Stimulated activated CD8-positive, alpha-beta memory T cell treated with anti-CD3 and anti-CD28 coated beads, Interleukin-2, amount 100 ng/mL, for 48 hours (primary cell): ENCODE results near the gene FRMPD4.
"Not testable (repeated sequence)": the region's sequence is repeated elsewhere in the genome, so short reads cannot be mapped to it uniquely, and the experiment has no call there.

Source experiments
- DNase-seq, 2 donors: peaks; one replicate each; pipeline ENCODE4 v3.0.0-alpha.2; 2020; ENCODE audit warnings: low read depth in 2 of 2

FRMPD4 gene

DNA sequence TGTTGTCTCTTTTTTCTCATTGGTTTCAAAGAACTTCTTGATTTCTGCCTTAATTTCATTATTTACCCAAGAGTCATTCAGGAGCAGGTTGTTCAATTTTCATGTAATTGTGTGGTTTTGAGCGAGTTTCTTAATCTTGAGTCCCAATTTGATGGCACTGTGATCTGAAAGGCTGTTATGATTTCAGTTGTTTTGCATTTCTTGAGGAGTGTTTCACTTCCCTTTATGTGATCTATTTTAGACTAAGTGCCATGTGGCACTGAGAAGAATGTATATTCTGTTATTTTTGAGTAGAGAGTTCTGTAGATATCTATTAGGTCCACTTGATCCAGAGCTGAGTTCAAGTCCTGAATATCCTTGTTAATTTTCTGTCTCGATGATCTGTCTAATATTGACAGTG is 377.1 kb downstream of the FRMPD4 start:
- DNase-seq, result not testable (repeated sequence)

DNA sequence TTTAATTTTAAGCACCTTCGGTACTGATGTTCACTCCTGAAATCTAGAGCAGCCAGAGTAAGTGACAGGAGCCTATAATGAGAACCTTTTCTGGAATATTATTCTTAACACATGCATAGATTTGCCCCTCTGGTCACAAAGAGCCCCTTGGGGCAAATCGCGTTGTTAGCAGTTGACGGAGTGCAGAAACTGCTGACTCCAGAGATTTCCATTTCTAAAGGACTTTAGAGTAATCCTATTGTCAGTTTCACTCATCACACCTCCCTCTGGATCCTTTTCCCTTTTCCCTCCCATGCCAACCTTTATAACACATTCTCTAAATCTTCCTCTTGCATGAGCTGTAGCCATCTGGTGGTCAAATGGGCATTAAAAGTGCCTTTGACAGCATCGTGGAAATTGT is 388.0 kb downstream of the FRMPD4 start:
- DNase-seq, result no peak

DNA sequence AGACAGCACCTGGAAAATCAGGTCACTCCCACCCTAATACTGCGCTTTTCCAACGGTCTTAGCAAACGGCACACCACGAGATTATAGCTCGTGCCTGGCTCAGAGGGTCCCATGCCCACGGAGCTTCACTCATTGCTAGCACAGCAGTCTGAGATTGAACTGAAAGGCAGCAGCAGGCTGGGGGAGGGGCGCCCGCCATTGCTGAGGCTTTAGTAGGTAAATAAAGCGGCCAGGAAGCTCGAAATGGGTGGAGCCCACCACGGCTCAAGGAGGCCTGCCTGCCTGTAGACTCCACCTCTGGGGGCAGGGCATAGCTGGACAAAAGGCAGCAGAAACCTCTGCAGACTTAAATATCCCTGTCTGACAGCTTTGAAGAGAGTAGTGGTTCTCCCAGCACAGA is 399.8 kb downstream of the FRMPD4 start:
- DNase-seq, result not testable (repeated sequence)

DNA sequence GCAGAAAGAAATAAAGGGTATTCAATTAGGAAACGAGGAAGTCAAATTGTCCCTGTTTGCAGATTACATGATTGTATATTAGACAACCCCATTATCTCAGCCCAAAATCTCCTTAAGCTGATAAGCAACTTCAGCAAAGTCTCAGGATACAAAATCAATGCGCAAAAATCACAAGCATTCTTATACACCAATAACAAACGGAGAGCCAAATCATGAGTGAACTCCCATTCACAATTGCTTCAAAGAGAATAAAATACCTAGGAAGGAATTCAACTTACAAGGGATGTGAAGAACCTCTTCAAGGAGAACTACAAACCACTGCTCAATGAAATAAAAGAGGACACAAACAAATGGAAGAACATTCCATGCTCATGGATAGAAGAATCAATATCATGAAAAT is 404.0 kb downstream of the FRMPD4 start:
- not testable (repeated sequence) for DNase-seq

DNA sequence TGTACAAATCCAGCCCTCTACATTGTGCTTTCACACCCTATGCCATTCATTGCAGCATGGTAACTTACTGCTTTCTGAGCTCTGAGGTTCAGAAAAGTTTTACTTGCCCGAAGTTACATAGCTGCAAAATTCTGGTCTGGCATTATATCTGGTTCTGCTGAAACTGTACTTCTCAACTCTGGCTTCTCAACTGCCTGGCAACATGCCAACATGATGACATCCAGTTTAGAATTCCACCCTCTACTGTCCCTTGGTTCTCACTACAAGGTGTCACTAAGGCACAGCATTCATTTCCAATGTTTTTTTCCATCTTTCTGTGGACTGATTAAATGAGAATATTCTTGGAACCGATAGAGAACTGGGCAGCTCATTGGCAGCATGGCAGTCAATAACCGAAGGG is 410.1 kb downstream of the FRMPD4 start:
- no peak for DNase-seq

DNA sequence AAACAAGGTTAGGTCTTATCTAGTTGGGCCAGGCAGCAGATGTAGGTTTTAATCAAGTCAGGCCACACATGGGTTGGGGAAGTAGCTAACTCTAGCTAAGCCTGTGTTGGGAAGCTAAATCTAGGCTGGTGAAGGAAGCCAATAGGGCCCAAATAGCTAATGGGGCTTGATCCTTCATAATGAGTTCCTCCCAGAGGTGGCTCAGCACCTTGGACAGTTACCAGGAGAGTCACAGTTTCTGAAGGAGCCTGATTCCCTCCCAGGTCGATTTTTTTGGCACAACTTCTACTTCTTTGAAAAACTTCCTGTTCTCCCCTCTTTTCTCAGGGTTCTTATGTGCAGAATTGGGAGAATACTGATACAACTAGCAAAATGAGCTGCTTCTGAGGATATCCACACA is 410.5 kb downstream of the FRMPD4 start:
- no peak for DNase-seq

DNA sequence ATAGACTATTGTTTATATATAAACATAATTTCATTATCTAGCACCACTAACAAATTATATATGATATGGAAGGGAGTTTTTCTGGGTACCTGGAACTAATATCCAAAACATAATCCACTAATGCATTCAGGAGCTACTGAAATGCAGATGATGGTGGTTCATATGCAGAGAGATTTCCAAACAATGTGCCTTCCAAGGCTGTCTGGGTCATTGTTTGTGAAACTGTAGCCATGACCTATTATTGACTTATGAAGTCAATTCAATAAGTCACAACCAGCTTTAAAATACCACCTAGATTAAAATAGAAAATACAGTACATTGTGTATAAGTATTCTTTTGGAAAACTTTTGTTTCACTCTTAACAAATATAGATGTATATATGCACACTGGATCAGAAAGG is 415.9 kb downstream of the FRMPD4 start:
- DNase-seq, result no peak

DNA sequence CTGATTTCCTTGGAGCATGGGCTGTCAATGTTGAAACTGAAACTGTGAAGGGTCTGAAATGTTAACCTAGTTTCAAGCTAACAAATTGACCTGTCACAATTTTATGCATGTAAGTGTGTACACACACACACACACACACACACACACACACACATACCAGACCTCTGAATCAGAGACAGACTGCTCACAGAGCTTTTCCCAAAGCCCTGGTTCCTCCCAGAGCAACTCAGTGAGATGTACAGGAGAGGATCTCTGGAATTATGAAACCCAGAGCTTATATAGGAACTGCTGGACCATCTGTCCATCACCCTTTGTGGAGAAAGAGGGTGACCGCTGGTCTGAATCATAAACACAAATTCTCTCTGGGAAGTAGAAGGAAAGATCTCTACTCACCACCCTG is 424.8 kb downstream of the FRMPD4 start:
- no peak for DNase-seq

DNA sequence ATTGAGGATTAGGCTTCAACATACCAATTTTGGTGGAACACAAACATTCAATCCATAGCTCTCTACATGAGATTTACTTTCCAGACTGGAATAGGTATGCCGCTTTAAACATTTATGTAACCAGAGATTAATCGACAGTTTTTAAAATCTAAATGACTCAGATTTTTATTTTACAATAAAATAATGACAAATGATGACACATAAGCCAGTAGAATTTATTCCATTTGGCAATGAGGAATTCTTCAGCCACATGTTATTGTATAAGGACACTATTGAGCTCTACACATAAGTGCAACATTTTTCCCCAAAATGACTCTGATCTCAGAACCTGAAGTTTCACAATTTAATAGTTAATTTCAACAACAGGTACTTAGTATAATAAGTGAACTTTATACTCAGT is 425.9 kb downstream of the FRMPD4 start:
- no peak for DNase-seq

DNA sequence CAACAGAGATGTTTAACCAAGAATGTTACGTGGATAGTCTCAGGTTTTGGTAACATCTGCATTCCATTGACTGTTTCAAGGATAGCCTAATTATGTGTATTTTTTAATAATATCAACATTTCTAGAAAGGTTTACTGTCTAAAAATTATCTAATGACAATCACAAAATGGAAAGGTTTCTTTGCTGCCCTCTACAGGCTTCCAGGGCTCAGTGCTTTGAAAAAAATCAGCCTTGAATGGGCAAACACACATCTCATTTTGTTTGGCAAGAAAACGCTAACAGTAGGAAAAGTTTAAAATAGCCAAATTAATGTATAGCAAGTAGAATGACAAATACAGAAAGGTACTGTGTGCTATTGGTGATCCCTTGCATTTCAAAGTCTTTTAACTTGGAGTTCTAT is 429.6 kb downstream of the FRMPD4 start:
- DNase-seq, result no peak

DNA sequence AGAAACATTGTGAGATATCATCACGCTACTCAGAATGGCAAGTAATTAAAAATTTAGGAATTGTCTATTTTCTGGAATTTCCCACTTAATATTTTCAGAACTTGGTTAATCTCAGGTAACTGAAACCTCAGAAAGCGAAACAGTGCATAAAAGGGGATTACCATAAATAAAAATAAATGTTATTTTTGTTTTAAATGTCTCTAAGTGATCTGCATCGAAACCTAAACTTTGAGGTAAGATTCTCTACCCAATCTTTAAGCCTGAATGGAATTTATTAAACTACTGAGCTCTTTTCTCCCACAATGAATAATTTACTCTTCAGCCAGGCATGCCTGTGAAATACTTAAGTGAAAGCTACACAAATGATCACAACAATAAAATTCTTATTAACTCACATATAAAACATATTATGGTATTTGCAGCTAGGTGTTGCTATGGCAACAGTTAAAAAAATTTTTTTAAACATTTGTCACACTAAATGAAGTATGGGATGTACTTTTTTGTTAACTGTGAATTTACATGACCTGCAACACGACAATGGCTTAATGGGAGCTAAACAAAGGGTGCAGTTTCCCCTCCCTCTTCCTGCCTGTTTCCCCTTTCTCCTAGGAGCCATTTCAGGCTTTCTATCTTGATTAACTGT is 432.7 kb downstream of the FRMPD4 start:
- no peak for DNase-seq

DNA sequence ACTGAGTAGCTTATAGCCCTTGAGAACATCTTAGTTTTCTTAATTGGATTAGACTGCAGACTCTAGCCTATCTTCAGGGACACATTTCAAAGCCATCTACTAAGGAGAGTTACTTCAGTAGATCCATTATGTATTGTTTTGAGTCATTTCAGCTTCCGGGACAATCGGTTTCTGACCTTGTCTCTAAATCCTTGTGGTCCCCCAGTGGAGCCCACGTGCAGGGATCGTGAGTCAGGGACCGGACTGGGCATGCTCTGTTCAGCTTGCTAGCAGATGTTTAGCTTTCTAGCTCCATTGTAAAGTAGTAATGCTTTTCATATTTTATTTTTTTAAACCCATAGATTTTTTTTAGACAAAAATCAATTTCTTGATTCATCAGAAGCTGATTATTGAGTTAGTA is 441.0 kb downstream of the FRMPD4 start:
- DNase-seq, result no peak

DNA sequence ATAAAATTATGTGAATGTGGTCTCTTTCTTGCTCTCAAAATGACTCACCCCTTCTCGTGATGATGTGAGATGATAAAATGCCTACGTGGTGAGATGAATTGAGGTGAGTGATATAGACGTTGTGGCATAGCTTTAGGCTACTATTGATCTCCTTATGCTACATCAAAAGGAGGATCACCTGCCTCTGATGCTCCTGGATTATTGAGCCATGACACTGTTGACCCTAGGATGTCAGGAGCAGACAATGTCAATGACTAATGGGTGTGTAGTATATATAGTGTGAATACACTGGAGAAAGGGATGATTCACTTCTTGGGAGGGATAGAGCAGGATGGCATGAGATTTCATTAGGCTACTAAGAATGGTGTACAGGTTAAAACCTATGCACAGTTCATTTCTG is 442.3 kb downstream of the FRMPD4 start:
- DNase-seq, result no peak

DNA sequence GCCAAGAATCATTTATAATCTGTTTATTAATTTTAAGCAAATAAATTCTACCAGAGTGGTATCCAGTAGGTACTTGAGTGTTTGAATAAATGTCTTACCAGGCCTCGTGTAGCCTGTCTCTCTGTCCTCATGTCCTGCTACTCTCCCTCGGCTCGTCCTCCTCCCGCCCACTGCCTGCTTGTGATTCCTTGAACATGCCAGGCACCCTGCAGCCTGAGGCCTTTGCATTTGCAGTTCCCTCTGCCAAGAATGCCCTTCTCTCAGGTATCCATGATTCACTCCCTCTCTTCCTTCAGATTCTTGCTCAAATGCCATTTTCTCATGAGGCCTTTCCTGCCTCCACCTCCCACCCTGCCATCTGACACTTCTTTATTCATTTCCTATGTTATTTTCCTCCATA is 443.3 kb downstream of the FRMPD4 start:
- no peak for DNase-seq

DNA sequence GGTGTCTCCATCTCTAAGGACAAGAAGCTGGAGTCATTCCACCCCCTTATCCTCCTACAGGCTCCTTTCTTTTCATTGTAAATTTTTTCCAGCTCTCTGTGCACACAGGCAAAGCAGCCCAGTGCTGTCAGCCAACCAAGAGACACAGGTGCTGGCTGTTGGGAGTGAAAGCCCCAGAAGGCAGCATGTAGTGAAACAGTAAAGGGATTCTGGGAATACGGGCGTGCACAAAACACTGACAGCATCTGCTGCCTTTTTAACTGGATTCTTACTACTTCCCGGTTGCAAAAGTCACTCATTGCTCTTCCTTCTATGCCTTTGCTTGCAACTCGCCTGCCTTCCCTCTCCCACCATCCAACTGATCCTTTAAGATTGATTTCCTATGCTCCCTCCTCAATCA is 444.4 kb downstream of the FRMPD4 start:
- DNase-seq, result no peak

DNA sequence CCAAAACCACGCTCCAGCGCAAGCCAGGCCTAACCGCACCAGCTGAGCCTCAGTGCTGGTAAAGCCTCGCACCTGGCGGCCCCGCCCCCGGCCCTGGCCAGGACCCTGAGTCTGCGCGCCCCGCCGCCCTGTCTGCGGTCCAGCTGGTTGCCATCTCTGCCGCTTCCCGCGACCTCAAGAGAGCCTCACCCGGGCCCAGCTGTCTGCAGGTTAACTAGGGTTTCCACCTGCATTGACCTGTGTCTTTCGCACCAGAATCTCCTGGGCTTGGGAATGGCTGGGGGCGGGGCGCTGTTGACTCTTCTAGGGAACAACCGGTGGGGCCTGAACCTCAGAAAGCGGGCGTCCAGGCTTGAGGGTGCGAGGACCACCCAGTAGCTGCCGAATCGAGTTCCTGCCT is 445.3 kb downstream of the FRMPD4 start:
- DNase-seq, result no peak

DNA sequence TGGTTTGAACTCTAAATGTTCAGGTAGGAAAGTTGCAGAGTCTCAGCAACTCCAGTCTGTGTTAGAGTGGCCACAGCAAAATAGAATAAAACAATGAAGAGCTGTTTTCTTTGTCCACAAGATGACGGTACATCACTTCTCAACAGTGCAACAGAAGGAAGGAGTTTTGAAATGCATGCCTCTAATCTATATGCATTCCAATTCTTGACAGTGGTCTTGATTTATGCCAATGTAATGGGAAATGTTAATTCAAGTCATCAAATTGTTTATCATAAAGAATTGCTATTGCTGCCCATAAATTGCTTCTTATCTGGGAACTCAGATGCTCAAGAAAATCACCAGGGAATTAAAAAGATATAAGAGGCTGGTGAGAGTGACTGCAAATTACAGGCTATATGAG is 457.4 kb downstream of the FRMPD4 start:
- no peak for DNase-seq

DNA sequence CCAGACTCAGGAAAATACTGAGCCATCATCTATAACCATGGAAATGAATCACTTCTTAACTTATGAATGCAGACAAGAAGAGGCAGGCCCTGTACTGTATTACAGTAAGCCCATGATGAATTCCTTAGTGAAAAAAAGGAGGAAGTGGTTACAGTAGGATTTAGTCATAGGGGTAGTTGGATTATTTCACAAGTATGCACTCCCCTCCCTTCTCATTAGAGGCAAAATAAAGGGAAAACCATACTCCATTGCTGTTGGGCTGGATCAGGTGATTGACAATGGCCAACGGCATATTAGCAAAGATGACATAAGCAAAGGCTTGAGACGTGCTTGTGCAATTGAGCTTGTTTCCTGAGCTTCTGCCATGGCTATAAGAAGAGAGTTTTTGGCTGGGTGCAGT is 471.8 kb downstream of the FRMPD4 start:
- DNase-seq, result no peak

DNA sequence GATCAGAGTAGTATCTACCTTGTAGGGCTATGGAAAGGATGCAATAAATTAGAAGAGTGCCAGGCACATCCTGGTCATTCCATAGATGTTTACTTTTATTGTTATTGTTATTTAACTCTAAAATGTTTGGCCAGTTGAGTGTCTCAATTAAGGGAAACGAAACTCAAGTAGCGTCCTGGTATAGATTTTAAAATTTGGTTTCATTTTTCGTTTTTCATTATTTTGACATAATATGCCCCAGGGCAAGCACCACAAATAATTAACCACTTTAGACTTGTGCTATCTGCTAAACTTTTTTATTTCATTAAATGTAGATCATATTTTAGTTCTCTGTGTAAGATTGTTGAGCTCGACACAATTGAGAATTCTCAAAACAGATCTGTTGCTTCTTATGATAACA is 473.2 kb downstream of the FRMPD4 start:
- no peak for DNase-seq

DNA sequence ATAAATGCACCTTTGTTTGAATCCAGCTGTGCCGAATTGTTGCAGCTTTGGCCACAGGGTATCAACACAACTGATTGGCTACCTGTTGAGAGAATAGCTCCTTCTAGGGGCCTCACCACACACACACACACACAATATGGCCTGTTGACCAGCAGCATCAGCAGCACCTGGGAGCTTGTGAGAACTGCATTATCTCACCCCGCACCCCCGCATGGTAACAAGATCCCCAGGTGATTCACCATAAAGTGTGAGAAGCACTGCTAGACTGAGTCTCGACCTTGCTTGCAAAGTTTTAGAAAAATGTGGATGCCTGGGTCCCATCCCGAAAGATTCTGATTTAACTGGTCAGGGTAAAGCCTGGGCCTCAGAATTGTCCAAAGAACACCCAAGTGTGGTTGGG is 476.0 kb downstream of the FRMPD4 start:
- no peak for DNase-seq

DNA sequence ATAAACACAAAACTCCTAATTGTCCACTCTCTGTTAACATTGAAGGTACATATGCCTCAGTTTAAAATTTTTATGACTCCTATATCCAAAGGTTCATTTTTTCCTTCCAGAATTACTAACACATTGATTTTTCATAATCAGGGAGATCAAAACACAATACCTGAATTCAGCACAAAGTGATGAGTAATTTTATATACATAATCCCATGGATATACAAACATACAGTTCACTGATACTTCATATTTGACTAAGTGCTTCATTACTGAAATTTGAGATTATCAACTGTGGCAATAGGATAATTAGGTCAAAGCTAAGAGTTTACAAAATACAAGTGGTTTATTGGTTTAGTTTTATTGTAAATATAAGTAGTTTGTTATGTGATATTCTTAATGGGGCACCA is 476.8 kb downstream of the FRMPD4 start:
- DNase-seq, result no peak

DNA sequence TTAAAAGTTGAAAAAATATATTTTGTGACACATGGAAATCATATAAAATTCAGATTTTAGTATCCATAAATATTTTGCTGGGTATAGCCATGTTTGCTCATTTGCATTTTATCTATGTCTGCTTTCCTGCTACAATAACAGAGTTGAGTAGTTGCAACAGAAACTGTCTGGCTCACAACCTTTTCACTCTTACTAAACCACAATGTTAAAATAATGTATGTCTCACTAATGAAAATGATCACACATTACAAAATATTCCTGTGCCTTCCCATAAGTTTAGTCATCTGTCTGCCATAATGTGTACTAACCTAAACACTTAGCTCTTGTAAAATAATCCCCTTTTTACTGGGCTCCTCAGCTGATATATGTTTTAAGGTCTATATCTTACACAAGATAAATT is 479.0 kb downstream of the FRMPD4 start:
- no peak for DNase-seq

DNA sequence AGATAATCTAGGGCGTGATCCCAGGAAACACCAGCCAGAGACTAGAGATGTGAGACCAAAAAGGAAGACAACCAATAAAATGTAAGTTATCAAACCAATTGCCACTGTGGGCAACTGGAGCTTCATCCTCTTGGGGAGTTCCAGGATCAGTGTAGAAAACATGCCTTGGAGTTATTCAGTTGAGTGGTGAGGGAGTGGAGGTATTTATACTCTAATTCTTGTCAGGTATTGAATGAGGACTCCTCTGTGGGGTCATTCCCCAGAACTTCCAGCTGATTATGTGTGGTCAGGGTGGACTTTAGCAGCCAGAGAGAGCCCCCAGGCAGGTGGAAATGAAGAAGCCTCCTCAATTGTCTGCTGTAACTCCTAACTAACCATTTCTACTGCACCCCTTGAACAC is 509.0 kb downstream of the FRMPD4 start:
- DNase-seq, result no peak

DNA sequence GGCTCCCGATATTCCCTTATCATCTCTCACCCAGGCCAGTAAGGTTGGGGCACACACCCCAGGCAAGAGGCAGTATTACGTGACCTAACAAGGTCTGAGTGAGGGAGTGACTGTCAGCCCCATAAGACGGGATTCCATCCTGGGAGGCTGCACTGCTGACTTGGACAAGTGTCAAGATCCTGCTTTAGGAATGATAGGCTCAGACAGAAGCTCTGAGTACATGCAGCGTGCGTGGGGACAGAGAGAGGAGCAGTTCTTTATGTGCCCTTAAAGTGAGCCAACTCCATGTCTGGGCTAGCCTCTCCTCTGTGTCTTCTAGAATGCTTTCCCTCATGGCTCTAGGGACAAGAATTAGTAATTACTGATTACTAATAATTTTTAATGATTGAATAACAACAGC is 510.7 kb downstream of the FRMPD4 start:
- no peak for DNase-seq

DNA sequence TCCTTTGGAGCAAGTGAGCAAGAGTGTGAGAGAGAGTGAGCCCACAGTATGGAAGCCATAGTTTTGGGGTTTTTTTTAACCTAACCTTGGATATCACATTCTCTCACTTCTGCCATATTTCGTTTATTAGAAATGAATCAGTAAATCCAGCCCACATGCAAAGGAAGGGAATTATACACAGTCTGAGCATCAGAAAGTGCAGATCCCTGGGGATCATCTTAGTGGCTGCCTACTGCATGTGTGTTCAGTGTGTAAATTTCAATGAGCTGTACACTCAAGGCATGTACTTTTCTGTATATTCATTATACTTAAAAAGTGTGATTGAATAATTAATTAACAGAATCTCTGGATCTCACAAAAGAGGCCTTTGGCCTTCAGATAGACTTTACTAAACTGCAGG is 519.2 kb downstream of the FRMPD4 start:
- DNase-seq, result no peak
